HepG2 (cell line): Measurements from ENCODE around the gene SRP14. TPM values are rescaled to one million over a fixed set of nuclear protein-coding genes. Genes with fewer than 3 reads are reported as not detected.
A peak's percentile ranks its signal among the peaks of the same experiment; 100 is the strongest.

Experiments
- ADNP ChIP-seq: sonication (generic); formaldehyde crosslinking; IDR thresholded peaks from 2 replicates; pipeline ENCODE4 v1.4.0; 2020; ENCODE audit warnings: missing genetic modification reagents
- AGO2 ChIP-seq: fragments of 200-400 bp; formaldehyde crosslinking; optimal IDR thresholded peaks from 2 replicates; pipeline ENCODE3; 2017; ENCODE audit warnings: mild to moderate bottlenecking, low read depth, low read length, moderate library complexity
- ATRX ChIP-seq: sonication (generic); formaldehyde crosslinking; IDR thresholded peaks from 2 replicates; pipeline ENCODE4 v1.4.0; 2020; ENCODE audit warnings: missing genetic modification reagents, borderline replicate concordance
- CHD4 ChIP-seq: fragments of 200-600 bp; sonication (generic); IDR thresholded peaks from 2 replicates; pipeline ENCODE4 v1.7.0; 2017; ENCODE audit warnings: mild to moderate bottlenecking, low read length, borderline replicate concordance
- ERF ChIP-seq: IDR thresholded peaks from 2 replicates; pipeline ENCODE4 v1.6.1; 2018; ENCODE audit warnings: missing biosample characterization, missing genetic modification reagents
- FOXJ3 ChIP-seq: sonication (generic); formaldehyde crosslinking; IDR thresholded peaks from 2 replicates; pipeline ENCODE4 v1.4.0; 2020; ENCODE audit warnings: missing genetic modification reagents, mild to moderate bottlenecking, borderline replicate concordance
- GATA4 ChIP-seq: sonication (generic); IDR thresholded peaks from 2 replicates; pipeline ENCODE4 v1.6.1; 2016; ENCODE audit warnings: antibody characterized with exemption, low read depth, borderline replicate concordance
- GRHL1 ChIP-seq: sonication (generic); formaldehyde crosslinking; conservative IDR thresholded peaks from 2 replicates; pipeline ENCODE4 v1.8.0; 2022; ENCODE audit warnings: missing genetic modification reagents
- ISX ChIP-seq: sonication (generic); formaldehyde crosslinking; conservative IDR thresholded peaks from 2 replicates; pipeline ENCODE4 v1.5.0; 2020; ENCODE audit warnings: missing genetic modification reagents
- MAX ChIP-seq: IDR thresholded peaks from 2 replicates; pipeline ENCODE4 v1.6.1; 2012; ENCODE audit warnings: inconsistent platforms
- RBM39 ChIP-seq: fragments of 200-400 bp; formaldehyde crosslinking; IDR thresholded peaks from one replicate; pipeline ENCODE4 v1.6.1; 2018; ENCODE audit warnings: antibody characterized with exemption, mild to moderate bottlenecking, low read depth, low read length; ENCODE audit not compliant: poor library complexity, severe bottlenecking
- TBX2 ChIP-seq: sonication (generic); formaldehyde crosslinking; IDR thresholded peaks from 2 replicates; pipeline ENCODE4 v1.5.0; 2020; ENCODE audit warnings: missing genetic modification reagents, mild to moderate bottlenecking, borderline replicate concordance
- TCF7L2 ChIP-seq: IDR thresholded peaks from 2 replicates; pipeline ENCODE4 v1.6.1; 2011; ENCODE audit warnings: mild to moderate bottlenecking, low read depth, low read length, moderate library complexity
- TFDP2 ChIP-seq: sonication (generic); formaldehyde crosslinking; IDR thresholded peaks from 2 replicates; pipeline ENCODE4 v1.4.0; 2020; ENCODE audit warnings: missing genetic modification reagents
- YEATS4 ChIP-seq: sonication (generic); formaldehyde crosslinking; IDR thresholded peaks from 2 replicates; pipeline ENCODE4 v1.4.0; 2020; ENCODE audit warnings: missing genetic modification reagents, borderline replicate concordance
- ZMYM2 ChIP-seq: sonication (generic); formaldehyde crosslinking; IDR thresholded peaks from 2 replicates; pipeline ENCODE4 v1.8.0; 2022; ENCODE audit warnings: mild to moderate bottlenecking, missing genetic modification reagents
- ZNF205 ChIP-seq: IDR thresholded peaks from 2 replicates; pipeline ENCODE4 v1.6.1; 2018; ENCODE audit warnings: missing biosample characterization, missing genetic modification reagents
- ZNF784 ChIP-seq: sonication (generic); formaldehyde crosslinking; IDR thresholded peaks from 2 replicates; pipeline ENCODE4 v1.5.1; 2020; ENCODE audit warnings: missing genetic modification reagents, mild to moderate bottlenecking, borderline replicate concordance
- polyA plus RNA-seq, 8 experiments: library from polyadenylated mRNA; depleted of rRNA in 3 of 8; stranded (reverse) in 7 of 8; unstranded in 1 of 8; fragments of >200 nt; fragmentation: Illumina TruSeq in 4 of 8; extraction: Trizol in 4 of 8; gene quantifications; 2 replicates each; pipeline versions ENCODE4 v1.2.1 to v1.2.3, GENCODE V29; 2011 to 2016; ENCODE audit warnings: low read depth in 4 of 8, missing spikeins in 1 of 8, mixed read lengths in 1 of 8; ENCODE audit not compliant: insufficient read depth in 1 of 8
- total RNA-seq, 5 experiments: library from RNA; depleted of rRNA; stranded (reverse); fragments of >200 nt; fragmentation: Illumina TruSeq; extraction: Trizol; gene quantifications; 2 replicates each; pipeline ENCODE4 v1.2.3, GENCODE V29; 2016; ENCODE audit warnings: low read depth in 1 of 5
- TF ChIP-seq, protein P1 (sequence below): sonication (generic); formaldehyde crosslinking; IDR thresholded peaks from 2 replicates; pipeline ENCODE4 v1.5.0; 2020; ENCODE audit warnings: mild to moderate bottlenecking, missing genetic modification reagents

The SRP14 gene
- total and polyA plus RNA-seq, 2 of the 13 experiments (the other 11 are each of a cell fraction or from before 2014, with no cell fraction given) = 208 to 356 TPM

- TF ChIP-seq ISX (CRISPR knock-in tag) (no peak), RBM39 (no peak), AGO2 (peak; percentile 81), ERF (CRISPR knock-in tag) (peak; percentile 59; the same call in 1 of the 2 replicates), MAX (peak; percentile 30; the same call in 1 of the 2 replicates), ZMYM2 (CRISPR knock-in tag) (0 out of 2 replicates have a peak, but pooled peaks have one; percentile 49), ADNP (CRISPR knock-in tag) (0 out of 2 replicates have a peak, but pooled peaks have one; percentile 25), GRHL1 (CRISPR knock-in tag) (no peak), TCF7L2 (no peak), YEATS4 (CRISPR knock-in tag) (peak; percentile 56; the same call in 1 of the 2 replicates), GATA4 (no peak), ZNF784 (CRISPR knock-in tag) (0 out of 2 replicates have a peak, but pooled peaks have one; percentile 55), ATRX (no peak), FOXJ3 (CRISPR knock-in tag) (peak; percentile 68; the same call in 1 of the 2 replicates), TBX2 (CRISPR knock-in tag) (peak; percentile 86; the same call in 1 of the 2 replicates), TFDP2 (CRISPR knock-in tag) (0 out of 2 replicates have a peak, but pooled peaks have one; percentile 48), ZNF205 (peak; percentile 76), CHD4 (no peak)
- TF ChIP-seq, protein P1, sequence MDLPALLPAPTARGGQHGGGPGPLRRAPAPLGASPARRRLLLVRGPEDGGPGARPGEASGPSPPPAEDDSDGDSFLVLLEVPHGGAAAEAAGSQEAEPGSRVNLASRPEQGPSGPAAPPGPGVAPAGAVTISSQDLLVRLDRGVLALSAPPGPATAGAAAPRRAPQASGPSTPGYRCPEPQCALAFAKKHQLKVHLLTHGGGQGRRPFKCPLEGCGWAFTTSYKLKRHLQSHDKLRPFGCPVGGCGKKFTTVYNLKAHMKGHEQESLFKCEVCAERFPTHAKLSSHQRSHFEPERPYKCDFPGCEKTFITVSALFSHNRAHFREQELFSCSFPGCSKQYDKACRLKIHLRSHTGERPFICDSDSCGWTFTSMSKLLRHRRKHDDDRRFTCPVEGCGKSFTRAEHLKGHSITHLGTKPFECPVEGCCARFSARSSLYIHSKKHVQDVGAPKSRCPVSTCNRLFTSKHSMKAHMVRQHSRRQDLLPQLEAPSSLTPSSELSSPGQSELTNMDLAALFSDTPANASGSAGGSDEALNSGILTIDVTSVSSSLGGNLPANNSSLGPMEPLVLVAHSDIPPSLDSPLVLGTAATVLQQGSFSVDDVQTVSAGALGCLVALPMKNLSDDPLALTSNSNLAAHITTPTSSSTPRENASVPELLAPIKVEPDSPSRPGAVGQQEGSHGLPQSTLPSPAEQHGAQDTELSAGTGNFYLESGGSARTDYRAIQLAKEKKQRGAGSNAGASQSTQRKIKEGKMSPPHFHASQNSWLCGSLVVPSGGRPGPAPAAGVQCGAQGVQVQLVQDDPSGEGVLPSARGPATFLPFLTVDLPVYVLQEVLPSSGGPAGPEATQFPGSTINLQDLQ (CRISPR knock-in tag) = no peak
Observed at GRCh38 chr15:40087991-40088928, 49.3 kb upstream of the SRP14 start (continued).
